ENCODE results near the gene ETDC. TPM values are rescaled to one million over a fixed set of nuclear protein-coding genes. Genes with fewer than 3 reads are reported as not detected.
"Not testable (repeated sequence)": the region's sequence is repeated elsewhere in the genome, so short reads cannot be mapped to it uniquely, and the experiment has no call there.

ETDC gene
- total RNA-seq (not detected), polyA plus RNA-seq (not detected)
- long read RNA-seq, donor 1 = 0 reads
- long read RNA-seq, donor 2 = 0 reads
- long read RNA-seq, donor 3 = 0 reads

DNA sequence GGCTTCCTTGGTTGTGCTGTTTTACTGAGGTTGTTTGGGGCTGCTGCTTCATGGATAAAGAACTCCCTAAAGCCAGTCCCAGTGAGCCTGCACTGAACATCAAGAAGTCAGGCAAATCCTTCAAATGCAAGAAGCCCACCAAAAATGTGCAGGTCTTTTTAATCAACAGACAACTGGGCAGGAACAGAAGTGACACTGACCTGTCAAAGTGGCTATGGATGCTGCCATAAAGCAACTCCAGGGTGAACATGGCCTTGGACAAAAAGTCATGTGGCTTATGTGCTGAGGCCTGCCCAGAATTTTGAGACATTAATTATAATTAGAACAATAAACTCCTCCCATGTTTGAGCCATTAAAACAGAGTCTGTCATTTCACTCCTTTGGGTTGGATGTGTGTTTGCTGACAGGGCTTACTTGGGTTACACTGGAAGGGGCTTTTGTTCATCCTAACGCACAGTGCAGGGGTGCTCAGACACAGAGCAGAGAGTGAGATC lies at the start of gene ETDC:
ETDC (plus strand) TSS at position 51 of the 494 bp plus-strand sequence; CDS start at position 51, 0 bp downstream.
- Histone ChIP-seq H3K27ac (no peak within 1 kb of the TSS), H3K4me3 (no peak within 1 kb of the TSS), H3K27me3 (no peaks in the 10 kb centered on the region), H3K9me3 (peaks cover 0 to 20% (median 0%) of the 10 kb centered on the region in 11 donors), H3K36me3 (no peaks in the 10 kb centered on the region), H3K4me1 (no peaks in the 10 kb centered on the region)
- DNase-seq (no peak), ATAC-seq (peak in 1 of 8 donors; percentile 29)
- 75 to 87% methylated on average over 1 of the region's 1 CpG for WGBS, 2 donors
- intact Hi-C loops (cut with DNase I) = no loop called here
- TF ChIP-seq CTCF (IDR thresholded peaks at IDR 0.05) = no peak

DNA sequence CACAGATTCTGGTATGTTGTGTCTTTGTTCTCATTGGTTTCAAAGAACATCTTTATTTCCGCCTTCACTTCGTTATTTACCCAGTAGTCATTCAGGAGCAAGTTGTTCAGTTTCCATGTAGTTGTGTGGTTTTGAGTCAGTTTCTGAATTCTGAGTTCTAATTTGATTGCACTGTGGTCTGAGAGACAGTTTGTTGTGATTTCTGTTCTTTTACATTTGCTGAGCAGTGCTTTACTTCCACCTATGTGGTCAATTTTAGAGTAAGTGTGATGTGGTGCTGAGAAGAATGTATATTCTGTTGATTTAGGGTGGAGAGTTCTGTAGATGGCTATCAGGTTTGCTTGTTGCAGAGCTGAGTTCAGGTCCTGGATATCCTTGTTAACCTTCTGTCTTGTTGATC lies 48.3 kb upstream of the ETDC start:
- H3K36me3 ChIP-seq; H3K4me3 ChIP-seq; H3K27ac ChIP-seq; H3K27me3 ChIP-seq; intact Hi-C loops (cut with DNase I); ATAC-seq; H3K9me3 ChIP-seq; H3K4me1 ChIP-seq; DNase-seq: not testable (repeated sequence)
- 94 to 95% methylated on average over 2 of the region's 2 CpGs for WGBS, 2 donors

DNA sequence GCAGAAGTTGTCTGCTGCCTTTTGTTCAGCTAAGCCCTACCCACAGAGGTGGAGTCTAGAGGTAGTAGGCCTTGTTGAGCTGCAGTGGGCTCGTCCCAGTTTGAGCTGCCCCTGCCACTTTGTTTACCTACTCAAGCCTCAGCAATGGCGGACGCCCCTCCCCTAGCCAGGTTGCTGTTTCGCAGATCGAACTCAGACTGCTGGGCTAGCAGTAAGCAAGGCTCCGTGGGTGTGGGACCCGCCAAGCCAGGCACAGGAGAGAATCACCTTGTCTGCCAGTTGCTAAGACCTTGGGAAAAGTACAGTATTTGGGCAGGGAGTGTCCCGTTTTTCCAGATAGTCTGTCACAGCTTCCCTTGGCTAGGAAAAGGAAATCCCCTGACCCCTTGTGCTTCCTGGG lies 45.9 kb upstream of the ETDC start:
- H3K4me1 ChIP-seq; H3K27me3 ChIP-seq; H3K36me3 ChIP-seq; H3K27ac ChIP-seq; H3K4me3 ChIP-seq; ATAC-seq; DNase-seq; intact Hi-C loops (cut with DNase I): not testable (repeated sequence)
- H3K9me3 ChIP-seq = peaks cover 0 to 25% (median 0%) of the 10 kb centered on the region in 11 donors
- 92 to 95% methylated on average over 8 of the region's 8 CpGs for WGBS, 2 donors

DNA sequence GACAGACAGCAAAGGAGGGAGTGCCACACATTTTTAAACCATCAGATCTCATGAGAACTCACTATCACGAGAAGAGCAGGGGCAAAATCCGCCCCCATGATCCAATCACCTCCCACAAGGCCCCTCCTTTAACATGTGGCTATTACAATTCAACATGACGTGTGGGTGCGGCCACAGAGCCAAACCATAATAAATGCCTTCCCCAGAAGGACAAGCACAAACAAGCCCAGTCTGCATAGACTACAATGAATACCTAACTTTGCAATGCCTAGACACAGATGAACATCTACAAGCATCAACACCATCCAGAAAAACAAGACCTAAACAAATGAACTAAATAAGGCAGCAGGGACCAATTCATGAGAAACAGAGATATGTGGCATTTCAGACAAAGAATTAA lies 45.1 kb upstream of the ETDC start:
- Histone ChIP-seq H3K27me3 (peaks cover 0 to 9% (median 0%) of the 10 kb centered on the region in 7 donors), H3K36me3 (no peaks in the 10 kb centered on the region), H3K27ac (no peak overlapping the region), H3K9me3 (peaks cover 0 to 33% (median 2%) of the 10 kb centered on the region in 11 donors), H3K4me1 (no peaks in the 10 kb centered on the region), H3K4me3 (no peak overlapping the region)
- intact Hi-C loops (cut with DNase I) = no loop called here
- no peak for TF ChIP-seq CTCF (IDR thresholded peaks at IDR 0.05)
- no peak for ATAC-seq
- DNase-seq = no peak
- 91 to 93% methylated on average over 4 of the region's 4 CpGs for WGBS, 2 donors

GRCh38 chrX:135273162-135273561 lies 36.1 kb upstream of the ETDC start:
- 96 to 98% methylated on average over 5 of the region's 5 CpGs for WGBS, 2 donors
- Histone ChIP-seq H3K36me3 (no peaks in the 10 kb centered on the region), H3K27me3 (no peaks in the 10 kb centered on the region), H3K9me3 (peaks cover 0 to 54% (median 6%) of the 10 kb centered on the region in 11 donors), H3K27ac (no peak overlapping the region), H3K4me1 (no peaks in the 10 kb centered on the region), H3K4me3 (no peak overlapping the region)
- no peak for TF ChIP-seq CTCF (IDR thresholded peaks at IDR 0.05)
- ATAC-seq = no peak
- intact Hi-C loops (cut with DNase I) = no loop called here
- DNase-seq = no peak

Data from heart right ventricle (tissue), 16 donors.